NCI-H2171 treated with DMSO at 0.1 percent for 48 hours (cell line): Measurements from ENCODE around the gene NRP1.

Source experiments
- DNase-seq: peaks from one replicate; lab custom pipeline; 2025; lab: John Stamatoyannopoulos, UW

The NRP1 gene

GRCh38 chr10:33290321-33291052 is 44.0 kb downstream of the NRP1 start:
- no peak for DNase-seq

- no peak for DNase-seq
Measured at GRCh38 chr10:33289776-33290175, 44.7 kb downstream of the NRP1 start.

DNA sequence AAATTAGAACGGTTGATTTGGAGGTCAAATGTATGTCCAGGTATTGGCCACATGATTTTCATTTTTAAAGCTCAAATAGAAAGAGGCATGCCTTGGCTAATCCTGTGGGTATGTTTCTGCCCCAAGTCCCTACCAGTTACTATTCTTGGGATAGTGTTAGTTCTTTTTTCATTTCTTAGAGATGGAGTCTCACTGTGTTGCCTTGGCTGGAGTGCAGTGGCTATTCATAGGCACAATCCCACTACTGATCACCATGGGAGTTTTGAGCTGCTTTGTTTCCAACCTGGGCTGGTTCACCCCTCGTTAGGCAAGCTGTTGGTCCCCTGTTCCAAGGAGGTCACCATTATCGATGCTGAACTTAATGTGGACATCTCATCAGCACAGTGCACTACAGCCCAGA is 46.3 kb downstream of the NRP1 start:
- DNase-seq = no peak

DNA sequence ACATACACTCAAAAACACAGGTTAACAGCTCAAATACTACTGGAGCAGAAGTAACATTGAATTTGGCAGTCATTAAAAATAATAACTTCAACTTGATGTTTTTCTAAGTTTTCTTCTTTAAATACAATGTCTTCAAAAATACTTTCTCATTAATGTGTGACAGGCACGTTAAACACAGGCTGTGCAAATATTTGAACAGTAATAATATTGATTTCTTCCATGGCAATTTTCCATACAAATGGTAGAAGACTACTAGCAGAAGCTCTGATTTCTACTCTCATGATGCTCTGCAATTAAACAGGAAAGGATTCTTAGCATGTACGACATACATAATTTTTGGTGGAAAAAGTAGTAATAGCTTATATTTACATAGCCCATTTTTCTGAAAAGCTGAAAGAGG is 47.4 kb downstream of the NRP1 start:
- no peak for DNase-seq

GRCh38 chr10:33286157-33286934 is 48.1 kb downstream of the NRP1 start:
- no peak for DNase-seq

DNA sequence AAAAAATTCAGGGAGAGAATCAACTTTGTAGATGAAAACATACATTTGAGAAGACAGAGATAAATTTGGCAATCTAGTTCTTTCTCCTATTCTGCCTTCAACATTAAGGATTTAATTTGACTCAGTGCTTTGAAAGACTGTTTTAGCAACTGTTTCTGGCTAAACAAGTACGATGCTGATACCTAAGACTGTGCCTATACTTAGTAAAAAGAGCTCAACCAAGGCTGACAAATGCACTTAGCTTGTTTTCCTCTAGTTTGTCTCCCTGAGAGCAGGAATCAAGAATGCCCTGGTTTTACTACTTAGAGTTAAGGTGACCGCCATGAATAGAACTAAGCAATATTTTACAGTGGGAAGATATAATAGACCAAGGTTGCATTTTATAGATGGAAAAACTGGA is 49.5 kb downstream of the NRP1 start:
- no peak for DNase-seq

GRCh38 chr10:33279811-33280602 is 54.5 kb downstream of the NRP1 start:
- no peak for DNase-seq

DNA sequence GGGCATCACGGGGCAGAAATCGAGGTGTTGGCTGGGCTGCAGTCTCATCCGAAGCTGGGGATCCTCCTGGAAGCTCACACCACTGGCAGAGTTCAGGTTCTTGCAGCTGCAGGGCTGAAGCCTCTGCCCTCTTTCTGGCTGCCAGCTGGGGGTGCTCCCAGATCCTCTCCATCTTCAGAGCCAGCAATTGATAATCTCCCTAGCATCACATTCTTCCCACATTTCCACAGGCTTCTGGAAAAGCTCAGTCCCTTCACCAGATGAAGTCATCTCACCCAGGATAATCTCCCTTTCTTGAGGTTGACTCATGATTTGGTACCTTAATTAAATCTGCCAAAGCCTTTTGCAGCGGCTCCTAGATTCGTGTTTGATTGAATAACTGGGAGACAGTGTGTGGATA is 55.2 kb downstream of the NRP1 start:
- DNase-seq = no peak

- DNase-seq = no peak
Measured at GRCh38 chr10:33278198-33278597, 56.3 kb downstream of the NRP1 start.

- DNase-seq = no peak
Measured at GRCh38 chr10:33277135-33277536, 57.3 kb downstream of the NRP1 start.

GRCh38 chr10:33276282-33276923 is 58.1 kb downstream of the NRP1 start:
- no peak for DNase-seq

DNA sequence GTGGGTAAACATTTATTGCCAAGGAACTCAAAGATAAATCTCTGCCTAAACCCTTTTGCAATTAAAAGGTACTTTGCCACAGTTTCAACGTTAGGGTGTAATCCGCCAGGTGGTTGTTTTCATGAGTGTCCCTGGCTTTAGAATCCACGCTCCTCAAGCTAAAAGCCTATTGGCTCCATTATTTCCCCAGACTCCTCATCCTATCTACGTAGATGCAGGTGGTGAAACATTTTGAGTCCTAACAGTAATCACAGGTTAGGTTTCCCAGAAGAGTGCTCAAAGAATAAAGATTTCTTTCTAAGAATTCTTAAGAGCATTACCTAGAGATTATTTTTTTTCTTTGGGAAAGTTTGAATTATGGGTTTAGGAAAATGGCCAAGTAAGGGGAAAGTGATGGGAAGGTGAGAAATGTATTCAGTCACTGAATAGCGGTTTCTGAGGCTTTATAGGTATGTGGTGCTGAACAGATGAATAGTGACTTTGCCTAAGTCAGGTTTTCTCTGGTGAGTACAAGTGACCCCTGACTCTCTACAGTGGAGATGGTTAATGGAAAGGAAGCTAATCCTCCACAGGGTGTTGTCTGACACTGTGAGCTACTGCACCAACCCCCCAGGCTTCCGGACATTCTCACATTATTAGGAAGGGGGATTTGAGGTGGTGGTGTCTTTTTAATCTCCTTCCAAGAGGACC is 60.2 kb downstream of the NRP1 start:
- DNase-seq = no peak

- peak; percentile 88 for DNase-seq
Measured at GRCh38 chr10:33273295-33274002, 61.0 kb downstream of the NRP1 start.

DNA sequence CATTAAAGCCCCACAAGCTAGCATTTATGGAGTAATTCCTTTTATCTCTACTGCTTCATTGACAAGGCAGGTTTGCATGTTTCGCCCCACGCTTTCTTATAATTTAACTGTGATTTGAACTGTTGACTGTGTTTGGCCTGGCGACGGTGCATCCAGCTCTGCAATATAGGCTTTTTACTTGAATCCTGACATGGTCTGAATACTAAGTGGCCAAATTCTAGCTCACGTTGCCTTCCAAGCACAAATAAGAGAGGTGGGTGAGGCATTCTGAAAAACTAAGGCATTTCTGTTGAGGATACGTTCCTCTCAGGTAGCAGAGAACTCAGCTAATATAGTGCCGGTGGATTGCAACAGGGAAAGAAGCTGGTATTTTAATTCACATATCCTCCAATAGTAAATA is 61.8 kb downstream of the NRP1 start:
- no peak for DNase-seq

- no peak for DNase-seq
Measured at GRCh38 chr10:33271969-33272583, 62.4 kb downstream of the NRP1 start.

DNA sequence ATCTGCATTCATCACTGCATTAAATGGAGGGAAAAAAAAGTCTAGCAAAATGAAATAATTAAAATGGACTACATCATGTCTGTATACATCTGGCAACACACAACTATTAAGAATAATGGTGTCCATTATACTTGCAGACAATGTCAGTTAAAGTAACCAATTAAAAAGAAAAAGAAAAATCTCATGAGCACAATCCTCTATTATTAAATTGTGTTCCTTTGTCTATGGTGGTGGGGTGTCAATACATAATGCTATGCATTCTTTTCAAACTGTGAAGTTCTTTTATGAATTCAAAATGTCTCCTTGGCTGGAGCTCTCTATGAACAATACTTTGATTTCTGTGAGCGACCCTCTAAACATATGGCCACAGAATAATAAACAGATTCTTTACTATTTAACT is 63.5 kb downstream of the NRP1 start:
- DNase-seq = no peak

DNA sequence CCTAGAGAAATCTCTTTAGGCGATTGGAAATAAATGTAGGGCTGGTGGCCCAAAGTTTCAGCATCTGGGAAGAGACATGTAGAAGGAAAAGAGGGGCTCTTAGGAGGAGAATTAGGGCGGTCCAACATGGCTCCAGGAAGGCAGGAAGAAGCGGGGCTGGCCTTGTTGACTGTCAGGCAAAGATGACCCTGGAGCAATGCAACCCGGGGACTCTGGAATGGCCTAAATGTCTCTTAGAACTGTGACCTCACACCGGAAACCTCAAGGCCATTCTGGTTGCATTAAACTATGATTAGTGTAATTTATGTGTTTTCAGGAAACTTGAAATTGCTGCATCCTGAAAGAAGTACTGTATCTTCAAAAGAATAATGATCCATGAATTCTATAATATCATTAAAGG is 66.8 kb downstream of the NRP1 start:
- DNase-seq = no peak

GRCh38 chr10:33265621-33266020 is 68.8 kb downstream of the NRP1 start:
- DNase-seq = no peak

GRCh38 chr10:33263453-33263852 is 71.0 kb downstream of the NRP1 start:
- no peak for DNase-seq

DNA sequence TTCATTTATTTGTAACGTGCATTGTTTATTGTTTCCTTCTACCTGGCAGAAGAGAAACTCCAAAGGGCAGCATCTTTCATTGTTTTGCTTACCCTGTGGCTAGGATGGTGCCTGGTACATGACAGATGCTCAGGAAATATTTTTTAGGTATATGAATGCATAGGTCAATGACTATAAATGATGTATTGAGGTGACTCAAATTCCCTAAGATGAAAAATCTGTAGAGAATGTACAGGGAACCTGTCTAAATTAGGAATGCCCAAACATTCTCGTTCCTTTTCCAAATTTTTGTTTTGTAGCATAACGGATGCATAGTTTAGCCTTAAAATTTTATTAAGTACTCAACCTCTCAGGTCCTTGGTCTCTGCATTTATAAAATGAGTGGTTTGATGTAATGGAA is 71.6 kb downstream of the NRP1 start:
- no peak for DNase-seq
